ENCODE data around the gene HEATR1.

DNA sequence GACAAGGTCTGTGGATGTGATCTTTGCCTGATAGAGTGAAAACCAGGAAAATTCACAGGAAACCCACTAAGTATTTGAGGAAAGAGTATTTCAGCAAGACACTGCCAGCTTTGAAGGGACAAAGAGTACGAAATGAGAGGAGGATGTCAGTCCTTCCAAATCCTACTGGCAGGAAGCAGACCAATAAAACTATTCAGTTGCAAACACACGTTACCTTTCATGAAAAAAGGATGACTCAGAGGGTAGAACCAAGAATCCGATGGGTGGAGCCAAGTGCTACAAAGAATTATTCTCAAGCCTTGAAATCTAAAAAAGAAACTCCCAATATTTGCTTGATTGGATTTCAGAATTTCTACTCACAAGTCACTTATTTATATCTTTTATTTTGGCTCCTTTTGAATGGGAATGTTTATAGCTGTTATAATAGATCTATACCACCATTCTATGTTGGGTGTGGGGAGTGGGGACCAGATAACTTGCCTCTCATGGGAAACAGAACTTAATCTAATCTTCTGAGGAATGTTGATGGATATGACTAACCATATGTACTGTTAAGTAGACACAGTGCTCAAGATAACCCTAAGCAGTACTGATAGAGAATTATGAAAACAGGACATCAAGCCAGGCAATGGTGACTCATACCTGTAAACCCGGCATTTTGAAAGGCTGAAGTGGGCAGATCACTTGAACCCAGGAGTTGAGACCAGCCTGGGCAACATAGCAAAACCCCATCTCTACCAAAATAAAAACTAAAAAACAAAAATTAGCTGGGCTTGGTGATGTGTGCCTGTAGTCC lies 19.3 kb upstream of the HEATR1 start:
- TF ChIP-seq, protein P1, sequence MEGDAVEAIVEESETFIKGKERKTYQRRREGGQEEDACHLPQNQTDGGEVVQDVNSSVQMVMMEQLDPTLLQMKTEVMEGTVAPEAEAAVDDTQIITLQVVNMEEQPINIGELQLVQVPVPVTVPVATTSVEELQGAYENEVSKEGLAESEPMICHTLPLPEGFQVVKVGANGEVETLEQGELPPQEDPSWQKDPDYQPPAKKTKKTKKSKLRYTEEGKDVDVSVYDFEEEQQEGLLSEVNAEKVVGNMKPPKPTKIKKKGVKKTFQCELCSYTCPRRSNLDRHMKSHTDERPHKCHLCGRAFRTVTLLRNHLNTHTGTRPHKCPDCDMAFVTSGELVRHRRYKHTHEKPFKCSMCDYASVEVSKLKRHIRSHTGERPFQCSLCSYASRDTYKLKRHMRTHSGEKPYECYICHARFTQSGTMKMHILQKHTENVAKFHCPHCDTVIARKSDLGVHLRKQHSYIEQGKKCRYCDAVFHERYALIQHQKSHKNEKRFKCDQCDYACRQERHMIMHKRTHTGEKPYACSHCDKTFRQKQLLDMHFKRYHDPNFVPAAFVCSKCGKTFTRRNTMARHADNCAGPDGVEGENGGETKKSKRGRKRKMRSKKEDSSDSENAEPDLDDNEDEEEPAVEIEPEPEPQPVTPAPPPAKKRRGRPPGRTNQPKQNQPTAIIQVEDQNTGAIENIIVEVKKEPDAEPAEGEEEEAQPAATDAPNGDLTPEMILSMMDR (IDR thresholded peaks at IDR 0.05) = no peak
- TF ChIP-seq POLR2A (IDR thresholded peaks at IDR 0.05) = no peak

Measured in transverse colon (tissue), 3 donors.